HG03196 (cell line): ENCODE measurements around the gene CCDC185.
"Not testable (repeated sequence)": the region's sequence is repeated elsewhere in the genome, so short reads cannot be mapped to it uniquely, and the experiment has no call there.

Experiments used
- ATAC-seq: cut with Tn5 transposase; IDR thresholded peaks from one replicate; pipeline ENCODE4 v1.9.1; 2021; ENCODE audit not compliant: unreplicated experiment

The CCDC185 gene

DNA sequence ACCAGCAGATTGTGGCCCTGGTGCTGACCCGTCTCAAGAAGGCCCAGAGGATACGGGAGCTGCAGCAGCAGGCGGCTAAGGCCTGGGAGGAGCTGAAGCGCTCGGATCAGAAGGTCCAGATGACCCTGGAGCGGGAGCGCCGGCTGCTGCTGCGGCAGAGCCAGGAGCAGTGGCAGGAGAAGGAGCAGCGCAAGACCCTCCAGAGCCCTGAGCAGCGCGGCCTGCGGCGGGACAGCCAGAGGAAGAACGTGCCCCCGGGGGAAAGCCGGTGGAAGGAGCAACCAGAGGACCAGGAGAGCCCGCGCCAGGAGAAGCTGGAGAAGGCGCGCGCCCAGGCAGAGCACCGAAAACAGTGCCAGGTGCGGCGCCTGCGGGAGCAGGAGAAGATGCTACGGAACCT is 1.0 kb downstream of the CCDC185 start:
- no peak for ATAC-seq

DNA sequence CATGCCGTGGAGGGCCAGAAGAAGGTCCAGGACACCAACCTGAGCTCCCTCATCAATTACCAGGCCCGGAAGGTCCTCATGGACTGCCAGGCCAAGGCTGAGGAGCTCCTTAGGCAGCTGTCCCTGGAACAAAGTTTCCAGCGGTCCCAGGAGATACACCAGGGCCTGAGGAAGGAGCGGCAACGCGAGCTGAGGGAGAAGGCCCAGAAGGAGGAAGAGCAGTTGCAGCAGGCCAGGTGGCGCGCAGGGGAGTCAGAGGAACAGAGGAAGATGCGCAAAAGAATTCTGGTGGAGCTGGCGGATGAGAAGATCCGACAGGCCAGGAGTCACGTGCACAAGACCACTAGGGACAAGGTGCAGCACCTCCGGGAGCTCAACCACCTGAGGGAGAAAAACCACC is 1.5 kb downstream of the CCDC185 start:
- no peak for ATAC-seq

DNA sequence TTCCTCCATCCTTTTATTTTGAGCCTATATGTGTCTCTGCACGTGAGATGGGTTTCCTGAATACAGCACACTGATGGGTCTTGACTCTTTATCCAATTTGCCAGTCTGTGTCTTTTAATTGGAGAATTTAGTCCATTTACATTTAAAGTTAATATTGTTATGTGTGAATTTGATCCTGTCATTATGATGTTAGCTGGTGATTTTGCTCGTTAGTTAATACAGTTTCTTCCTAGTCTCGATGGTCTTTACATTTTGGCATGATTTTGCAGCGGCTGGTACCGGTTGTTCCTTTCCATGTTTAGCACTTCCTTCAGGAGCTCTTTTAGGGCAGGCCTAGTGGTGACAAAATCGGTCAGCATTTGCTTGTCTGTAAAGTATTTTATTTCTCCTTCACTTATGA is 6.2 kb downstream of the CCDC185 start:
- not testable (repeated sequence) for ATAC-seq

DNA sequence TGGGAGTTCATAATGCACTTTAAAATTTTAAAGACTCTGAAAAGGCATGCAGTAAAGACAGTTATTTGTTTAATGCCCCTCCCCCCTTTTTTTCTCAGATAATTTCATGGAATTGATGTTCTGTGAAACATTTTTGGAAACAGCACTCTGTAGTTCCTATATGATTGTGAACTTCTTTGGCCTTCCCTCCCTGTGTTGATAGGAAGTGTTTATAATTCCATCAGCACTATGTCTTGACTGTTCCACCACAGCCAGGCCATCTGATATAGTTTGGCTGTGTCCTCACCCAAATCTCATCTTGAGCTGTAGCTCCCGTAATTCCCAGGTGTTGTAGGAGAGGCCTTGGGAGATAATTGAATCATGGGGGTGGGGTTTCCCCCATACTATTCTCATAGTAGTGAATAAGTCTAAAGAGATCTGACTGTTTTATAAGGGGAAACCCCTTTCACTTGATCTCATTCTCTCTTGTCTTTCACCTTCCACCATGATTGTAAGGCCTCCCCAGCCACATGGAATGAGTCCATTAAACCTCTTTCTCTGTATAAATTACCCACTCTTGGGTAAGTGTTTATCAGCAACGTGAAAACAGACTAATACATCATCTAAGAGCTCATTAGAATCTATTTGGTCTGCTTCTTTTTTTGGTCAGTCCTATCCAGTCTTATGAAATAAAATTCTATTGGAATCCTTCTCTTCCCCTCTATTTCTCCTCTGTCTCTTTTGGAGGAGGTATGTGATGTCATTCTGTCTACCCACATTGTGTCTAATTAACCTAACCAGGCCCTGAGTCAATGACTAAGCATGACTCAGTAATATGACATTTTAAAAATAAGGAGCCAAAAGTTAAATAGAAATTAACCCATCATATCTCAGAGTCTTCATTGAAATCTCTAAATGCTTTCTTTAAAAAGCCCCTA is 8.9 kb downstream of the CCDC185 start:
- no peak for ATAC-seq

DNA sequence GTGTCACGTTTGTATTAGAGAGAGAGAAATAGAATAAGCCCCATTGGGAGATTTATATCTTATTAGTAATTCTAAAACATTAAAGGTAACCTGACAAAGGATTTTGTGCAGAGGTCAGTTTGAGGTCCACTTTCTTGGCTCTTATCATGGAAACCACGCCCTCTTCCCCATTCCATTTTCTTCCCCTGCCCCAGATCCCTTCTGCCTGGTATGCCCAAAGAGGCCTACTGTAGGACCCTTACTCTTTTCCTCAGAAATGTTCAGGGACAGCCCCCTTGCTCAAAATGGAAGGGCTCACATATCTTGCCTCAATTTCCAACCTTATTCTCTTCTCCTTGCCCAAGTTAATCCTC is 9.6 kb downstream of the CCDC185 start:
- ATAC-seq: no peak

DNA sequence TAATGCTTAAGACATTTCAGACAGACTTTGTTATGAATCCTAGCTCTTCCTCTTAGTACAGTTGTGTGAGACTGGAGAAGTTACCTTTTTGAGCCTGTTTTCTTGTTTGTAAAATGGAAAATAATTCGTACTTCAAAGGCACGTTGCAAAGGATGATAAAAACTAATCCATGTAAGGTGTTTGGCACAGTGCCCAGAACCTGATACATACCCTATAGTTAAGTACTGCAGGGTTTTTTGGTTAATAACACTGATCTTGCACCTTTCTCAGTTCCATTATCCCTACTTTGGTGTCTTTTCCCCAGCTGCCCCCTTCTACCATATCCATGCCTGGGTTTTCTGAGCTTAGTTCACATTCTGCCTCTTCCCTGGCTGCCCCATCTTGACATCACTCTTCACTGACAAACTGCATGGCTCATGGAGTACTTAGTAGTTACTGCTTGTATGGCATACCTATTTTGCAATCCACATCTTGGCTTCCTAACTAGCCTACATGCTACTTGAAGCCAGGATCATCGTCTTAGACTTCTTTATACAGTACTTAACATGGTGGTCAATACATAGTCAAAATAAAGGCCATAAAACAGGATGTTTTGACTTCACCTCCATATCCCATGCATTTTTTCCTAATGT is 10.1 kb downstream of the CCDC185 start:
- no peak for ATAC-seq

DNA sequence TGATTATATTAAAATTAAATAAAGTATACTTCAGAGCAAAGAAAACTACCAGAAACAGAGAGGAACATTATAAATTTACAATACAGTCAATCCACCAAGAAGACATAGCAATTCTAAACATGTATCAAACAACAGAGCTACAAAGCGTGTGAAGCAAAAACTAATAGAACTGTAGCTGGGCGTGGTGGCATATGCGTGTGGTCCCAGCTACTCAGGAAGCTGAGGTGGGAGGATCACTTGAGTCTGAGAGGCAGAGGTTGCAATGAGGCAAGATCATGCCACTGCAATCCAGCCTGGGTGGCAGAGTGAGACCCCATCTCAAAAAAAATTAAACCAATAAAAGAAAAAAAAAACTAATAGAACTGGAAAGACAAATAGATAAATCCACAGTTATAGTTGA is 12.3 kb downstream of the CCDC185 start:
- no peak for ATAC-seq

DNA sequence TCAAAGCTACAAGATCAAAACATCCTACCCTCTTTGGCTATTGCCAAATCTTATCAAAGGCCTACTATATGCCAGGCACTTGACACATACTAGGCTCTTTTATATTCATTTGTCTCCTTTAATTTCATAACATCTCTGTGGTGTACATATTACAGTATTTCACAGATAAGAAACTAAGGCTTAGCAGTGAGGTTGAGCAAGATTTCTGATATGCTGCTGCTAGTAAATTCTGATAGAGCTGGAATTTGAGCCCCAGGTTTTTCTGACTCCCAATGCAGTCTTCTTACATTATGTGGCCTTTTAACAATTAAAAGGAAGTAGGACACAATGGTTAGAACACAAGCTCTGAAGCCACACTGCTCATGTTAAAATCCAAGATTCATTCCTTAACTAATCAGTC is 16.8 kb downstream of the CCDC185 start:
- ATAC-seq: no peak

DNA sequence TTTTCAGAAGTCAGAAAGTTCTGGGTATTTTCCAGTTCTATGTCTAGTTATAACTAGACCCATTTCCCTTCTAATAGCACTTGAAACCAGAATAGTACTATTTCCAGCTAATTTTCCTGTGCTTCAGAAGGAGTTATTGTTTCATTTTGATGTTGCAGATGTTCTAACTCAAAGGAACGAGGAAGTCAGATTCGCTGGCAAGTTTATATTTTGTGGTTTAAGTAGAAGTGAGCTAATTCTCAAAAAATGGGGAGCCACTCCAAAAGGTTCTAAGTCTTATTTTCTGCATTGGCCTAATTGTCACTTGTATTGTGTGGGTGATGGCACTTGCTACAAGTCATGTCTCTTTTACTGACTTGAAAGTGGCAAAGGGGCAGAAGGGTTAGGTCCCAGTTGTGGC is 18.1 kb downstream of the CCDC185 start:
- ATAC-seq: no peak

DNA sequence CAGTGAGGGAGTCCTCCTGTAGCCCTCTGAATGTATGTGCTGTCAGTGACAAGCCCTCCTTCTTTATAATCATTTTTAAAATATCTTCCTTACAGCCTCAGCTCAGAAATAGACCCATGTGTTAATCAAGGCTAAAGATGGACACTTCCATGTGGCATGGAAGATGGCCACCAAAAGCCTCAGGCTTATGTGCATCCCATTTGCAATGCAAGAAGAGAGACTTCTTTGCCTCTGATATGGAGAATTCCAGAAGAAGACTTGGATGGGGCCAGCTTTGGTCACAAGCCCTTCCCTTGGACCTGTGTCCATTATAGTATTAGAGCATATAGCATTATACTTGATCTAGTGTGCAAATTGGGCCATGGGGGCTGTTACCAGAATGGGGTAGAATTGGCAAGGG is 18.5 kb downstream of the CCDC185 start:
- no peak for ATAC-seq

DNA sequence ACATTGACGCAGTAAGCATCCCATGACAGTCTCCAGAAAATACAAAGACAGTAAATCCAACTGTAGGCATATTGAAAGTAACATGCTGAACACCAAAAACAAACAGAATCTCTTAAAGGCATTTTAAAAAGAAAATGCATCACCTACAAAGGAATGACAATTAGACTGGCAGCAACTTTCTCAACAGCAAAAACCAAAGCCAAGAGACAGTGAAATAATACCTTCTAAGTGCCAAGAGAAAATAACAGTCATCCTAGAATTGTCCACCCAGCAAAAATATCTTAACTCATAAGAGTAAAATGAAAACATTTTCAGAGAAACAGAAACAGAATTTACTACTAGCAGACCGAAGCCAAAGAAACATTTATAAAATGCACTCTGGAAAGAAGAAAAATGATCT is 20.0 kb downstream of the CCDC185 start:
- no peak for ATAC-seq

DNA sequence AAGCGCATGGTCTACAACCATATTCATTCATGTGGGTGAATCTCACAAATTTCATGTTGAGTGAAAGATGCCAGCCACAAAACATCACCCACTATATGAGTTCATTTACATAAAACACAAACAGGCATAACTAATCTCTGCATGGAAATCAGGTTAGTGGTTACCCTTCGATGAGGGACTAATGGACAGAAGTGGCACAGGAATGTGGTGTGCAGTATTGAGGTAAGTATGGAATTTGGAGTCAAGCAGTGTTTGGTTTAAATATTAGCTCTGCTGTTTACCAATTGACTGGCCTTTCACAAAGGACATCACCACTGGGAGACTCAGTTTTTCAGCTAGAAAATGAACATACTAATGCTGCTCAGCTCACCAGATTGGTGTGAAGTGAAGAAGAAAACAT is 24.2 kb downstream of the CCDC185 start:
- ATAC-seq: no peak

DNA sequence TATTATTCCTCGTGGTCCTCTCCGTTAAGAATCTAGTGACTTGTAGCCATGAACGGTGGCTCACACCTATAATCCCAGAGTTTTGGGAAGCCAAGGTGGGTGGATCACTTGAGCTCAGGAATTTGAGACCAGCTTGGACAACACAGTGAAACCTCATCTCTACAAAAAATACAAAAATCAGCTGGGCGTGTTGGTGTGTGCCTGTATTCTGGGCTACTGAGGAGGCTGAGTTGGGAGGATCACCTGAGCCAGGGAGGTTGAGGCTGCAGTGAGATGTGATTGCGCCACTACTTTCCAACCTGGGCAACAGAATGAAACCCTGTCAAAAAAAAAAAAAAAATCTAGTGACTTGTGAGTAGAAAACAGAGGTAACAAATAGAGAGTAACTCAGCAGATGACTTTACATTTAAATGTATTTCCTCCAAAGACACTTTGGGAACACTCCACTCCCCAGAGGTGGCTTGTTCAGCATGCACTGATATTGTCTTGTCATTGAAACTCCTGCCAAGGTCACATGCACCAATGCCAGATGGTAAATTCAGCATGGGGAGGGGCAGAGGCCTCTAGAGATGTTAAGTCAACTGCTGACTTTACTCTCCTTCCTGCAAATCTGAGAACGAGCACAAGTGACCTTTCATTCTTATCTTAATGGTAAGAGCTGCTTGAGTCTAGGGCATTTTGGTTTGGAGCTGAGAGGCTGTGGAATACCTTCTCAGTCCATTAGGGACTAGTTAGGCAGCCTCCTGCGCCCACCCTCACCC is 24.9 kb downstream of the CCDC185 start:
- no peak for ATAC-seq

DNA sequence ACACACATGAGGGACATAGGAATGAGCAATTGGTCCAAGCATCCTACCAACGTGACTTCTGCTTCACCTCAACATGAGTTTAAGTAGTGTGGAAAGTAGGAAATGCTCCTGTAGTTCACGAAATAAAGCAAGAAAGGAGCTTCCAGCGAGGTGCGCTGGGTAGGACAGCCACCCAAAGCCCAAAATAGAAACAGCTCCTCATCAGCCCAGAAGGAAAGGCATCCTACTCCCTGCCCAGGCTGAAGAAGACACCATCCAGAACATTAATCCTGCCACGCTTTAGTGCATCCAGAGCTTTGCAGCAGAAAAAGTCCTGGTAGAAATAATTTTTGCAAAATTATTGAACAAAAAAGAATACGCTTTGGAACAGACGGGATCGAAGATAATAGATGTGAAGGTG is 25.9 kb downstream of the CCDC185 start:
- ATAC-seq: no peak

DNA sequence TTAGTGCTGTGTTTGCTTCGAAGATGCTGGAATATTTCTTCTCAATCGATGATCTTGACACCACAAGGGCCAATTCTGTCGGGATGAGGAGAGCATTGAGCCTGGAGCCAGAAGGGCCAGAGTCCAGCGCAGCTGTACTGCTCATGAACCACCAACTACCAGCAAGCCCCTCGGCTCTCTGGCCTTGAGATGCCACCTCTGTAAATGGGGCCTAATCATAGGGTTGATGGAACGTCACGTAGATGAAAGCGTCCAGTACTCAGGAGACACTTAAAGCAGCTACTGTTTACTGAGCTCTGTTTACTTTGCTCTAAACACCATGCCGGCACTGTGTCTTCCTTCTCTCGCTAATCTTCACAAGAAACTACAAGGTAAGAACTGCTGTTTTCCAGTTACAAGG is 26.3 kb downstream of the CCDC185 start:
- ATAC-seq: no peak

DNA sequence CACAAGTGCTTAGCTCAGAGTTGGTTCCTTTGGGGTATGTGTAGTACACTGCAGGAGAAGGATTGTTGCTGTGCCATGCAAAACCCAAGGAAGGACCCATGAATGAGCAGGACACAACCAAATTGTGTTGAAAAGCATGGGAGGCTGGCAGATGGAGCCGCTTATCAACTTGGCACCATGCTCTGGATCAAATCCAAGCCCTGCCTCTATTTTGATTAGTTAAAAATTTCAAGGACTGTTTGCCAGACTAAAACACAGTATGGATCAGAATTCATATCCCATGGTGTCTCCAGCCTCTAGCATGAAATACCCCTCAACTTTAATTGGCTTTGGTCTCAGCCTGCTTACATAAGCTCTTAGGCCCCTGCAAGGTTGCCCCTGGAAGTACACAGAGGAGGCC is 27.8 kb downstream of the CCDC185 start:
- no peak for ATAC-seq

DNA sequence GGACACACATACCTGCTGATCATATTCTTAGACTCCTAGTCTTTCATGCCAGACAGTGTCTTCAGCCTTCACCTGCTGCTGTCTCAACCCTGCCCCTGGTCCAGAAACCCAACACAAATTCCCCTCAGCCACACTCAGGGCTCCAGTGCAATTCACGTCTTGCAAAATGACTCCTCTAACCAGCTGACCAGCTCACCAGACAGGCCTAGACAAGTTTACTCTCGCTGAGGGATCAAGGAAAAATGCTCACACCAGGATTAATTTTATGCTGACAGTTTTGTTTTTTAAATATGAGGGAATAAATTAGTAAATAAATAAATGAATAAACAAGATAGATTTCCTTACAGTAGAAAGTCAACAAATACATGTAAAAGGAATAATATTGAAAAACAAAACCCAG is 28.5 kb downstream of the CCDC185 start:
- ATAC-seq: no peak

DNA sequence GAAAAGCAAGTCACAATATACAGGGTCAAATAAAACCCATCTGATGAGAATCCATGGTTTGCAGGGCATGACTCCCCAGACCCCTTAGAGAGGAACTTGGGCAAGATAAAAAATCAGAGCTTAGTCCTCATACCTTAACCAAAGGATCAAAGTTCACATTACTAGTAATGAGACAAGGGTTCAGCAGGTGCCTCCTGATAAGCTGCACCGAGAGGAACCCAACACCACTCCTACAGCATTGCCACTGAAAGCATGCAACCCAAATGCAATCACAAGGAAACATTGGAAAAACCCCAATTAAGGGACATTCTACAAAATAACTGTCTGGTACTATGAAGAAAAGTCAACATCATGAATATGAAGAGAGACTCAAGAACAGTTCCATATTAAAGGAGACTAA is 29.7 kb downstream of the CCDC185 start:
- no peak for ATAC-seq

DNA sequence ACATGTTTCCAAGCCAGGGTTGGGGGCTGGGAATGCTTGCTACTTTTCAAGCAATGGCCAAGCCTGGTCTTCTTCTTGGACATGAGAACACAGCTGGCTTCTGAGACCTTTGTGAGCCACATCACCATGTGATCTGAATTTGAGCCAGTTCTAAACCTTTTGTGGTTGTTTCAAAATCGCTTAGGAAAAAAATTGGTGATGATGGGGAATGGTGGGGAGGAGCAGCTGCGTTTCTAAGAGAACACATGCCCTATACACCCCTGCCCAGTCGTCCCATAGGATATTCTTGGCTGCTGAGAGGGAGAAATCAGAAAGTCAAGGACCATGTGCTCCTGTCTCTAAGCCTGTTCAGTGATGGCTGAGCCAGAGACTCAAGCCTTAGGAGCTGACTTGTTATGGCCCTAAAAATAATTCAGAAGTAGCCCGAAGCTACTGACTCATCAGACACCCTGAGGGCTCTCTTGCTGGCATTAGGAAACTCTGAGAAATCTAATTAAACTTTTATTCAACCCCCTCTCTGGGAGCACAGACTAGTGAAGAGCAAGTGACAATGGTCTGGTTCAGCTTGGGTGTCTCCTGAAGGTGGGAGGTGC is 30.5 kb downstream of the CCDC185 start:
- no peak for ATAC-seq

DNA sequence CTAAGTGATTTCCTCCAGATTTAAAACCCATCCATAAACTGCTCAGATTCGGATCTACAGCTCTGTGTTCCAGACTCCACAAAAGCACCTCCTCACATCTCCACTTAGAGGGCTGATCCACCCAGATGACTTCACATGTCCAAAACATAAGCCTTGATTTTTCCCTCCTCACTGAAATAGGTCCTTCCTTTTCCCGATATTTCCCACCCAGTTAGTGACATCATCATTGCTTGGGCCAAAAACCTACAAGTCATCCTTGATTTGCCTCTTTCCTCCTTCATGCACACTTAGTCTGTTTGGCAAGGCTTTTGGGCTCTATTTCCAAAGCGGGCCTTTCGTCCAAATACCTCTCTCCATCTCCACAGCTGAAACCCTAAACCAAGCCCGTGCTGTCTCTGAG is 32.3 kb downstream of the CCDC185 start:
- ATAC-seq: no peak

DNA sequence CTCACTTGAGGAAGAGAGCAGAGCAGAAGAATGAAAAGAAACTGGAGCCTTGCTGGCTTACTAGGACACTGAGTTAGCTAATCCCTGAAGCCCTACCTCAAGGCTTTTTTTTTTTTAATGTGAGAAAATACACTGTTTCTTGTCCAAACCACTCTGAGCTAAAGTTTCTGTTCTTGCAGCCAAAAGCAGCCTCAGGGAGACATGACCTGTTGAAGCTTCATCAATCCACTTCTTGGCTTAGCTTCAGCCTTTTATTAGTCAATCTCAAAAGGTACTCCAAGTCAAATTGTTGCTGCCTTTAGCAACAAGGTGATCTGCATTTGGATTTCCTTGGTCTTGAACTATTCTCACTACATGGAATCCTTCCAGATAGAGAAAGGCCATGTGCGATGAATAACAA is 33.7 kb downstream of the CCDC185 start:
- ATAC-seq: no peak

DNA sequence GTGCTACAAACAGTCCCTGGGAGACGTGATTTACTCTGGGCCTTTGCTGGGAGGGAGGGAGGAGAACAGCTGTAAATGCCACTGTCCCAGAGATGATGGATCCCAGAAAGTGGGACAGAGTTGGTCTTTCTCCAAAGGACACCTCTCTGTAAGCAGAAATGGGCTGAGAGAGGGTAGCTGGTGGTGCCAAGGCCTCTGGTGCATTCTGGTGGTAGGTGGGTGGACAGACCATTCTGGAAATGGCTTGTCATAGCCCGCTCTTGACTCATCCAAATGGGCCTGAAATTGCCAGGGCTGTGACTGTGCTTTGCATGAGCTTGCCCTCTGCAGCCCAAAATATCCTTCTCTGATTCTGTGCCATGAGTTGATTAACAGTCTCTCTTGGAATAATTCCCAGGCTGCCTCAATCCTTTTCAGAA is 36.1 kb downstream of the CCDC185 start:
- no peak for ATAC-seq
